Measurements from ENCODE around the gene ATP4A. TPM values are rescaled to one million over a fixed set of nuclear protein-coding genes. Genes with fewer than 3 reads are reported as not detected.

ATP4A gene
- total and polyA plus RNA-seq, 2 donors (not counting 1 experiment from before 2014, with no cell fraction given), result not detected

GRCh38 chr19:35514282-35514809 is 49.1 kb downstream of the ATP4A start:
- H3K27ac ChIP-seq (ENCODE audit: low read length in 2 of 2), result no peak overlapping the region
- H3K4me1 Mint-ChIP-seq, result peaks cover 16% of the 10 kb centered on the region

More at GRCh38 chr19:35514282-35514809, 49.1 kb downstream of the ATP4A start:
- no peaks in the 10 kb centered on the region for H4K20me1 ChIP-seq (ENCODE audit: control insufficient read depth, insufficient read depth, low read length, poor library complexity, severe bottlenecking)
- 54% methylated on average over 16 of the region's 20 CpGs for WGBS (ENCODE audit: insufficient coverage)
- H3K27ac Mint-ChIP-seq, result no peak overlapping the region
- H2AFZ ChIP-seq (ENCODE audit: insufficient read depth, low read depth, low read length, poor library complexity, severe bottlenecking), result no peak overlapping the region
- no peak overlapping the region for H3K4me3 Mint-ChIP-seq
- no peak overlapping the region for H3K4me3 ChIP-seq (ENCODE audit: control extremely low read depth in 1 of 5, extremely low read depth in 1 of 5, insufficient read depth in 1 of 5, low read depth in 2 of 5, low read length in 4 of 5)
- H3K4me2 ChIP-seq (replicated peaks; ENCODE audit: low read depth, low read length, poor library complexity, severe bottlenecking), result no peak overlapping the region
- peaks cover 17 to 18% of the 10 kb centered on the region in 2 donors for H3K4me1 ChIP-seq (ENCODE audit: control insufficient read depth in 2 of 2, insufficient read depth in 2 of 2, low read length in 2 of 2)
- ATAC-seq (ENCODE audit: low read depth) (no peak), DNase-seq (no peak)
- ChIA-PET POLR2A (no interaction called here), CTCF (no interaction called here)
- intact Hi-C loops (cut with micrococcal nuclease), result no loop called here
- TF ChIP-seq CTCF (IDR thresholded peaks at IDR 0.05), result no peak
- no peak for TF ChIP-seq EZH2 (IDR thresholded peaks at IDR 0.05; ENCODE audit: borderline replicate concordance, insufficient read depth, low read depth, low read length, poor library complexity, severe bottlenecking)
- H3K27me3 Mint-ChIP-seq, result peaks cover 41% of the 10 kb centered on the region
- peaks cover 0 to 45% (median 12%) of the 10 kb centered on the region in 4 experiments for H3K27me3 ChIP-seq (replicated peaks in 1 of 4; ENCODE audit: control extremely low read depth in 1 of 4, control insufficient read depth in 3 of 4, insufficient read depth in 4 of 4, low read length in 3 of 4)
- H3K79me2 ChIP-seq (ENCODE audit: control insufficient read depth, insufficient read depth, low read length), result no peaks in the 10 kb centered on the region
- H3K9me3 Mint-ChIP-seq (ENCODE audit: insufficient read depth), result no peaks in the 10 kb centered on the region
- H3K9me3 ChIP-seq (ENCODE audit: control extremely low read depth in 1 of 3, control insufficient read depth in 2 of 3, insufficient read depth in 1 of 3, low read length in 2 of 3), result peaks cover 0 to 11% (median 0%) of the 10 kb centered on the region in 3 donors
- no peaks in the 10 kb centered on the region for H3K36me3 ChIP-seq (replicated peaks in 1 of 2; ENCODE audit: control extremely low read depth in 1 of 2, control insufficient read depth in 1 of 2, extremely low read depth in 1 of 2, insufficient read depth in 2 of 2, low read length in 1 of 2)
- H3K9ac ChIP-seq (ENCODE audit: low read length), result no peak overlapping the region

All from B cell (primary cell).